LNCaP clone FGC (cell line): ENCODE data around the gene ZFP69.
A peak's percentile ranks its signal among the peaks of the same experiment; 100 is the strongest.

ENCODE experiments used
- DNase-seq: peaks from one replicate; pipeline ENCODE4 v3.0.0-alpha.2; 2011; ENCODE audit warnings: low read depth
- H3K4me3 ChIP-seq: 2 replicates; pipeline ENCODE4 v1.5.1; 2011; ENCODE audit warnings: mild to moderate bottlenecking, low read depth, low read length, control low read depth
- TF ChIP-seq, protein P1 (sequence below): IDR thresholded peaks from 2 replicates; pipeline ENCODE4 v1.5.1; 2012; ENCODE audit warnings: mild to moderate bottlenecking; ENCODE audit not compliant: control insufficient read depth, insufficient read depth; ENCODE audit errors: extremely low read depth

ZFP69 gene

DNA sequence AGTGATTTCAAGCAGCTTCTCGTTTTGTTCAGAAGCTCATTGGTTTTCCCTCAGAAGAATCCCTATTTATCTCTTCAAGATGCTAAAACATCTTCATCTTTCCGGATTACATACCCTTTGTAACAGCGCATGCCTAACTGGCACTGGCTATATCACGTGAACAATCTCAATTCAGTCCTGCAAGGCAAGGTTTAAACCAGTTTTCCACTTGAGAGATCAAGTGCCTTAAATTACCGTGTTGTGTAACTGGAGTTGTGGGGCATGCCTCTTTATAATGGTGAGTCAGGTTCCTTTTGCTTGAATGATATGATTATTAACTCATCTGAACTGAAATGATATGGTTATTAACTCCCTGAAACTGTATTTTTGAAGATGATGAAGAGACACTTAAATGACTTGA is 37.8 kb upstream of the ZFP69 start:
- H3K4me3 ChIP-seq = no peak overlapping the region
- TF ChIP-seq, protein P1, sequence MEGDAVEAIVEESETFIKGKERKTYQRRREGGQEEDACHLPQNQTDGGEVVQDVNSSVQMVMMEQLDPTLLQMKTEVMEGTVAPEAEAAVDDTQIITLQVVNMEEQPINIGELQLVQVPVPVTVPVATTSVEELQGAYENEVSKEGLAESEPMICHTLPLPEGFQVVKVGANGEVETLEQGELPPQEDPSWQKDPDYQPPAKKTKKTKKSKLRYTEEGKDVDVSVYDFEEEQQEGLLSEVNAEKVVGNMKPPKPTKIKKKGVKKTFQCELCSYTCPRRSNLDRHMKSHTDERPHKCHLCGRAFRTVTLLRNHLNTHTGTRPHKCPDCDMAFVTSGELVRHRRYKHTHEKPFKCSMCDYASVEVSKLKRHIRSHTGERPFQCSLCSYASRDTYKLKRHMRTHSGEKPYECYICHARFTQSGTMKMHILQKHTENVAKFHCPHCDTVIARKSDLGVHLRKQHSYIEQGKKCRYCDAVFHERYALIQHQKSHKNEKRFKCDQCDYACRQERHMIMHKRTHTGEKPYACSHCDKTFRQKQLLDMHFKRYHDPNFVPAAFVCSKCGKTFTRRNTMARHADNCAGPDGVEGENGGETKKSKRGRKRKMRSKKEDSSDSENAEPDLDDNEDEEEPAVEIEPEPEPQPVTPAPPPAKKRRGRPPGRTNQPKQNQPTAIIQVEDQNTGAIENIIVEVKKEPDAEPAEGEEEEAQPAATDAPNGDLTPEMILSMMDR = no peak
- no peak for DNase-seq

DNA sequence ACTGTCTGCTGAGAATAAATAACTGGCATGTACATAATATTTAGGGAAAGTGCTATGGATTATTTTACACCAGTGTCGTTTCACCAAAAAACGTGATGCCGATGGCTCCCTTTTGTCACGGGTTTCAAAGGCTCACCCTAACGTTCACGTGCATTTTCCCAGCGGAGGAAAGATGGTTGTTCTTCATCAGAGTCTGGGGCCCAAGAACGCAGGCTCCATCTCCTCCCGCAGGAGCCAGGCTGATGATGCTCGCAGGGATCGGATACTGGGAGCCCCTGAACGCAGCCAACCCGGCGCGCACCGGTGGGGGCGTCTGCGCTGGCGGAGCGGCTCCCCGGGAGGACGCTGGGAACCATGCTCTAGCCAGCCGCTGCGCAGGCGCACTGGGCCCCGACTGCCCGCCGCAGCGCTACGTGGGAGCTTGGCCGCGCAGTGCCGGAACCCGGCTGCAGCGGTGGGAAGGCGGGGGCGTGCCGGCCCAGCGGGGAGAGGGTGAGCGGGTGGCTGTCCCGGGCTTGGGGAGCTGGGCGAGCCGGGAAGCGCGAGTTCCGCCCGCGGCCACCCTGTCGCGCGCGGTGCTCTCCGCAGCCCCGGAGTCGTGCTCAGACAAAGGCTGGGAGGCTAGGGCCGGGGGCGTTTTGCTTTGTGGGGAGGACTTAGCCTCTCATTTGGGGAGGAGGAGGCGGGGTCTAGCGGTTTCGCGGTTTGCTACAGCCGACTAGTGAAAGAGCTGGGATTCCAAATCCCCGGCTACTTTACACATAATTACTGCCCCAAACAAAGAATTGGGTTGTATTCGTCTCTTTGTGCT is 27.2 kb upstream of the ZFP69 start, which contains the start of gene ZFP69B:
ZFP69B (plus strand) TSS at position 793 of the 811 bp plus-strand sequence. CDS start 486 bp downstream, outside the sequence.
- peak; percentile 47 for DNase-seq
- H3K4me3 ChIP-seq = peak within 1 kb of the TSS; percentile 72
- TF ChIP-seq, protein P1 = 0 out of 2 replicates have a peak, but pooled peaks have one; percentile 6

DNA sequence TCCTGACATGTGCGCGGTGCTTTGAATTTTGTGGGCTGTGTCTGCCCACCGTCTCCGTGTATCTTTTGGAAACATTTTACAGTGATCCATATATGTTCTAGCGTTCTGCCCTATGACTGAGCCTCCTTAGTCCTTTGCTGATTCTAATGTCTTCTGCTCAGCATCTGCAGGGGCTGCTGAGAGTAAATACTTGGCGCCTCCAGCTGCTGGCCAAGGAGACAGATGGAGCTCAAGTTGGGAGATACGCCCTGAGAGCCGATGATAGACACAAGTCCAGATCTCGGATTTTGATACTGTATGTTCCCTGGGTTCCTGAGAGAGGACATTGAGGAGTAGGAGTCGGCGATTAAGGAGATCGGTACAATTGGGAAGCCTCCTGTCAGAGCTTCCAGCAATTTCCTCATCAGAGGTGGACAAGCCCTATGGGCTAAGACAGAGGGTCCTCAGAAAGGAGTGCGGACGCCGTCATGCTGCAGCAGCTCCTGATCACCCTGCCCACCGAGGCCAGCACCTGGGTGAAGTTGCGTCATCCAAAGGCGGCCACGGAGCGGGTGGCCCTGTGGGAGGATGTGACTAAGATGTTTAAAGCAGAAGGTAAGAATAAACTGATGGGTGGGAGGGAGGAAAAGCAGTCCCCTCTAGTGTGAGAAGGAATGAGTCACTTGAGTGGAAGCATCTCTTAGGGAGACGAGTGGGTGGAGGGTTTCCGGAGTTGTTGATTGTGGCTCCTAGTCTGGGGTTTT is 26.4 kb upstream of the ZFP69 start:
- H3K4me3 ChIP-seq = peak overlapping the region; percentile 72
- no peak for DNase-seq
- TF ChIP-seq, protein P1 = no peak

DNA sequence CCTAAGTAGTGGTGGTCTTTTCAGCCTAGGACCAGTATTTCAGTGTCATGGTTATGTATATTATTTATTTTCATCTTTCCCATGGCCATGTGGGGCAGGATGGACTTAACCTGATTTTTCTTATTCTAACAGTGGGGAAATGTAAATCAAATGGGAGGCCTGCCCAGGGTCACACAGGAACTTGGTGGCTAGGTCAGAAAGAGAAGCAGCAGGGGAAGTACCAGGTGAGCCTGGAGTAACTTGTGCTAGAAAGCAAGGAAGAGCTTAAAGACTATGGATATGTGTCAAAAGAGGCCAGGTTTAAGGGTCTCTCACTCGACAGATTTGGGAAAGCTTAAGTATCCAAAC is 25.9 kb upstream of the ZFP69 start:
- DNase-seq = no peak
- peak overlapping the region; percentile 72; the same call in 1 of the 2 replicates for H3K4me3 ChIP-seq
- TF ChIP-seq, protein P1 = no peak

DNA sequence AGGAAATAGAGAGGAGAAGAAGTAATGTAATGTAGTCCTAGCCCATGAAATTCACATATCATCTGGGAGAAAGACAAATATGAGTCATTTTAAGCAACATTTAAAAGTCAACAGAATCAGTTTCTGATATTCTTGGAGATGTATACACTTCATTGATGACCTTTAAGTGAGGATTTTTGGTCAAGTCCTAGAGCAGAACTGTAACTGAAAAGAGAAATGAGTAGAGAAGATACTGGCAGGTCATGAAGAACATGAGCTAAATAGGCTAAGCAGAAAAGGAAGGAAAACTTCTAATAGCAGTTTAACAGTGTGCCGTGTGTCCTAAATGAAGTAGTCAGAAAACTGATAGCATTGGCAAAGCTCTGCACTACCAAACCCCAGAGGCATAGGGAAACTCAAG is 22.2 kb upstream of the ZFP69 start:
- no peak overlapping the region for H3K4me3 ChIP-seq
- no peak for DNase-seq
- TF ChIP-seq, protein P1 = no peak

DNA sequence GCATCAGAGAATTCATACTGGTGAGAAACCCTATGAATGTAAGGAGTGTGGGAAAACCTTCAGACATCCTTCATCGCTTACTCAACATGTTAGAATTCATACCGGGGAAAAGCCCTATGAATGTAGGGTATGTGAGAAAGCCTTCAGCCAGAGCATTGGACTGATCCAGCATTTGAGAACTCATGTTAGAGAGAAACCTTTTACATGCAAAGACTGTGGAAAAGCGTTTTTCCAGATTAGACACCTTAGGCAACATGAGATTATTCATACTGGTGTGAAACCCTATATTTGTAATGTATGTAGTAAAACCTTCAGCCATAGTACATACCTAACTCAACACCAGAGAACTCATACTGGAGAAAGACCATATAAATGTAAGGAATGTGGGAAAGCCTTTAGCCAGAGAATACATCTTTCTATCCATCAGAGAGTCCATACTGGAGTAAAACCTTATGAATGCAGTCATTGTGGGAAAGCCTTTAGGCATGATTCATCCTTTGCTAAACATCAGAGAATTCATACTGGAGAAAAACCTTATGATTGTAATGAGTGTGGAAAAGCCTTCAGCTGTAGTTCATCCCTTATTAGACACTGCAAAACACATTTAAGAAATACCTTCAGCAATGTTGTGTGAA is 14.0 kb upstream of the ZFP69 start:
- no peak for DNase-seq

More for the DNA sequence above, 14.0 kb upstream of the ZFP69 start:
- TF ChIP-seq, protein P1 = no peak
- no peak overlapping the region for H3K4me3 ChIP-seq
